Vagina (tissue), 2 donors: Measurements from ENCODE around the gene ZNF248.

Source experiments
- CTCF ChIP-seq, 3 experiments: fragments of 450-650 bp in 2 of 3; fragments of 200-600 bp in 1 of 3; sonication (generic) in 1 of 3; IDR thresholded peaks; one replicate each; pipeline ENCODE4 v1.5.1; 2017 to 2019; ENCODE audit warnings: antibody characterized with exemption in 3 of 3, mild to moderate bottlenecking in 2 of 3, moderate library complexity in 2 of 3
- POLR2AphosphoS5 ChIP-seq, 2 donors: sonication (generic); formaldehyde crosslinking; IDR thresholded peaks; one replicate each; pipeline ENCODE4 v1.9.0; 2017; ENCODE audit warnings: antibody characterized with exemption in 2 of 2, mild to moderate bottlenecking in 2 of 2, low read depth in 1 of 2; ENCODE audit not compliant: insufficient read depth in 1 of 2

GRCh38 chr10:37854626-37855025, 2.8 kb downstream of the ZNF248 start:
- TF ChIP-seq CTCF (IDR thresholded peaks at IDR 0.05) = no peak
- TF ChIP-seq POLR2AphosphoS5 (IDR thresholded peaks at IDR 0.05; ENCODE audit: insufficient read depth in 1 of 2, low read depth in 1 of 2) = no peak
